ENCODE results near the gene ZNF710.

GRCh38 chr15:90056529-90056928, 55.4 kb downstream of the ZNF710 start:
- no peak for TF ChIP-seq POLR2A (IDR thresholded peaks at IDR 0.05)
- TF ChIP-seq CTCF (IDR thresholded peaks at IDR 0.05 in 8 of 11, conservative IDR thresholded peaks at IDR 0.05 in 3 of 11), result no peak
- no peak for TF ChIP-seq POLR2AphosphoS5 (IDR thresholded peaks at IDR 0.05)
